ENCODE measurements around the gene PNLIPRP2.

PNLIPRP2 gene

DNA sequence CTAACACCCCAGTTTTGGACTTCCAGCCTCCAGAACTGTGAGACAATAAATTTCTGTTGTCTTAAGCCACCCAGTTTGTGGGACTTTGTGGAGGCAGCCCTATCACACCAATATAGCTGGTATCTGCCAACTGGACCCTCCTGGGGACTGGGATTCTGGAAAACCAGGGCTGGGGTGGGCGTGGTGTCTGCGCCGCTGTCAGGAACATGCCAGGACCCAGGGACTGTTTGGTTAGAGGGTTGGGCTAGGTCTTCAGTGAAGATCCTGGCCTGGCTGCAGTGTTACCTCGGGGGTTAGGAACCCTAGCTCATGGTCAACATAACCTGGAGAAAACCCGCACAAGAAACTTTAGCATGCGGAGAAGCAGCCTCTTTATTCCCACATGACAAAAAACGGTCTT is 42.6 kb downstream of the PNLIPRP2 start:
- POLR2A ChIA-PET: no interaction called here
- no peak for DNase-seq (ENCODE audit: extremely low spot score)
- CTCF ChIA-PET: interaction anchor here (0.6 kb wide), 1 partner anchor 8 kb away, joined by 3 read pairs; no protein-coding TSS in a partner anchor
- TF ChIP-seq CTBP1 (IDR thresholded peaks at IDR 0.05; ENCODE audit: borderline replicate concordance) (no peak), LEF1 (IDR thresholded peaks at IDR 0.05; ENCODE audit: borderline replicate concordance) (no peak), FOXM1 (IDR thresholded peaks at IDR 0.05; ENCODE audit: borderline replicate concordance) (no peak), FOXK2 (IDR thresholded peaks at IDR 0.05) (no peak), L3MBTL2 (conservative IDR thresholded peaks at IDR 0.05) (no peak), PKNOX1 (IDR thresholded peaks at IDR 0.05) (no peak), SUZ12 (IDR thresholded peaks at IDR 0.05) (no peak), FOXA1 (IDR thresholded peaks at IDR 0.05) (no peak), ARNT (IDR thresholded peaks at IDR 0.05) (no peak), BHLHE40 (IDR thresholded peaks at IDR 0.05; ENCODE audit: borderline replicate concordance) (no peak), HDGF (IDR thresholded peaks at IDR 0.05; ENCODE audit: borderline replicate concordance) (no peak), TARDBP (IDR thresholded peaks at IDR 0.05) (no peak), SP1 (IDR thresholded peaks at IDR 0.05) (no peak), NFRKB (IDR thresholded peaks at IDR 0.05) (no peak), ZNF384 (IDR thresholded peaks at IDR 0.05) (no peak), ELF4 (IDR thresholded peaks at IDR 0.05) (no peak)

- POLR2A ChIA-PET: no interaction called here
- no peak for TF ChIP-seq PKNOX1 (IDR thresholded peaks at IDR 0.05)
- no peak for TF ChIP-seq FOXM1 (IDR thresholded peaks at IDR 0.05; ENCODE audit: borderline replicate concordance)
- CTCF ChIA-PET: no interaction called here
- no peak for DNase-seq (ENCODE audit: extremely low spot score)
Measured at GRCh38 chr10:116664631-116665030, 43.9 kb downstream of the PNLIPRP2 start.

DNA sequence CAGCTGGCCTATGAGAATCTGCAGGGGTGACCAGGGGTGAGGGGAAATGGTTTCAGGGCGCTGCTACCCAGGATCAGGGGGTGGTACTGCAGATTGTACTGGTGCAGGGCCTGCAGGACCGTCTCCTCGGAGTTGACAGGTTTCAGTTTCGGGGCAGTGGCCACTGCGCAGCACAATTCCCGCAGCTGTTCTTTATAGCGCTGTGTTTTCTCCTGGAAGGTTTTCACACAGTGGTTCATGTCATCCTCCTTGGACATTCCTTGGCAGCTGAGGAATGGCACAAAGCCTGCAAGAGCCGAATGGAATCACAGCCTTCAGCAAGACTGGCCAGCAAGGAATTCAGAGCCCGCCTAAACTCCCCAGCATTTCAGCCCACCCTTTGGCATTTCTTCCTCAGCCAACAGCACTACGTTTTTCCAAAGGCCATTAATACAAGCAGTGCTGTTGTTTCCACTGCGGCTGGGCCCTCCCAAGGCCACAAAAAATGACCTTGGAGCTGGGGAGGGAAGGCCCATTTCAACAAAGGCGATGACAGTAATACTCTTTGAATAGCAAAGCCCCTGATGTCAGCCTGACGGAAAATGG is 44.9 kb downstream of the PNLIPRP2 start:
- DNase-seq (ENCODE audit: extremely low spot score): no peak
- ChIA-PET POLR2A (no interaction called here), CTCF (no interaction called here)
- no peak for TF ChIP-seq TARDBP (IDR thresholded peaks at IDR 0.05)
- TF ChIP-seq LEF1 (IDR thresholded peaks at IDR 0.05; ENCODE audit: borderline replicate concordance): no peak
- no peak for TF ChIP-seq ELF4 (IDR thresholded peaks at IDR 0.05)
- no peak for TF ChIP-seq HDGF (IDR thresholded peaks at IDR 0.05; ENCODE audit: borderline replicate concordance)
- no peak for TF ChIP-seq FOXM1 (IDR thresholded peaks at IDR 0.05; ENCODE audit: borderline replicate concordance)
- TF ChIP-seq NFRKB (IDR thresholded peaks at IDR 0.05): no peak
- no peak for TF ChIP-seq L3MBTL2 (conservative IDR thresholded peaks at IDR 0.05)
- TF ChIP-seq FOXK2 (IDR thresholded peaks at IDR 0.05): no peak
- no peak for TF ChIP-seq CTBP1 (IDR thresholded peaks at IDR 0.05; ENCODE audit: borderline replicate concordance)
- TF ChIP-seq SUZ12 (IDR thresholded peaks at IDR 0.05): no peak
- TF ChIP-seq SP1 (IDR thresholded peaks at IDR 0.05): no peak
- TF ChIP-seq PKNOX1 (IDR thresholded peaks at IDR 0.05): no peak
- TF ChIP-seq ARNT (IDR thresholded peaks at IDR 0.05): no peak
- TF ChIP-seq FOXA1 (IDR thresholded peaks at IDR 0.05): no peak

- POLR2A ChIA-PET: no interaction called here
- CTCF ChIA-PET: no interaction called here
- TF ChIP-seq BHLHE40 (IDR thresholded peaks at IDR 0.05; ENCODE audit: borderline replicate concordance) (no peak), CTBP1 (IDR thresholded peaks at IDR 0.05; ENCODE audit: borderline replicate concordance) (no peak), ZNF384 (IDR thresholded peaks at IDR 0.05) (no peak), LEF1 (IDR thresholded peaks at IDR 0.05; ENCODE audit: borderline replicate concordance) (no peak), SUZ12 (IDR thresholded peaks at IDR 0.05) (no peak), TARDBP (IDR thresholded peaks at IDR 0.05) (no peak), FOXK2 (IDR thresholded peaks at IDR 0.05) (no peak), PKNOX1 (IDR thresholded peaks at IDR 0.05) (no peak), NFRKB (IDR thresholded peaks at IDR 0.05) (no peak), L3MBTL2 (conservative IDR thresholded peaks at IDR 0.05) (no peak), ARNT (IDR thresholded peaks at IDR 0.05) (no peak), FOXA1 (IDR thresholded peaks at IDR 0.05) (no peak)
Measured at GRCh38 chr10:116667484-116667883, 46.7 kb downstream of the PNLIPRP2 start.

DNA sequence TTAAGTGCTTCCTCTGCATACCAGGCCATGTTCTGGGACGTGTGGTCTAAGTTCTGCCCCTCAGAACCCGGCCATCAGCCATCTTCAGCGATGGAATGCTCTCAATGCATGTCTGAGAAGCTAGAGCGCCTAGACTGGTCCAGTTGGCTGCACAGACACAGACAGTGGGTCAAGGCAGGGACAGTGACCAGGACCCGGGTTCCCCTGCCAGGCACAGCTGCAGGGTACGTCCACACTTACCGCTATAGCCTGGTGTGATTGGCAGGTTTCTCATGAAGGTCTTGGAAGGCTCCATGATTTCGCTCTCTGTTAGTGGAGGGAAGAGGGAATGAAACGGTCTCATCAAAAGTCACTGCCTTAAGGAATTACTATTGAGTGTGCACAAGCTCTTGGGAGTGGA is 47.3 kb downstream of the PNLIPRP2 start:
- DNase-seq (ENCODE audit: extremely low spot score): no peak
- TF ChIP-seq CTBP1 (IDR thresholded peaks at IDR 0.05; ENCODE audit: borderline replicate concordance) (no peak), FOXM1 (IDR thresholded peaks at IDR 0.05; ENCODE audit: borderline replicate concordance) (no peak), TARDBP (IDR thresholded peaks at IDR 0.05) (no peak), PKNOX1 (IDR thresholded peaks at IDR 0.05) (no peak), ARNT (IDR thresholded peaks at IDR 0.05) (no peak), FOXA1 (IDR thresholded peaks at IDR 0.05) (no peak), ZNF384 (IDR thresholded peaks at IDR 0.05) (no peak)
- CTCF ChIA-PET: no interaction called here
- POLR2A ChIA-PET: no interaction called here

More at GRCh38 chr10:116667484-116667883, 46.7 kb downstream of the PNLIPRP2 start:
- no peak for DNase-seq (ENCODE audit: extremely low spot score)
